ENCODE results near the gene DNAAF8. TPM values are rescaled to one million over a fixed set of nuclear protein-coding genes. Genes with fewer than 3 reads are reported as not detected.

Gene DNAAF8
- total RNA-seq, 1 donor = 1.1 TPM

- peak within 1 kb of the TSS; percentile 99 for H3K4me3 ChIP-seq (ENCODE audit: insufficient read depth, low read length)
- peaks cover 4% of the 10 kb centered on the region for H4K20me1 ChIP-seq (ENCODE audit: insufficient read depth, low read length)
- H3K4me1 ChIP-seq (ENCODE audit: insufficient read depth, low read length) = peaks cover 20% of the 10 kb centered on the region
- peak within 1 kb of the TSS; percentile 99 for H3K4me2 ChIP-seq (ENCODE audit: insufficient read depth, low read length)
- DNase-seq (ENCODE audit: insufficient read length, low spot score, missing footprints) = peak; percentile 99
- H3K27me3 ChIP-seq (ENCODE audit: insufficient read depth, low read length) = no peaks in the 10 kb centered on the region
- H3K36me3 ChIP-seq (ENCODE audit: insufficient read depth, low read length) = peaks cover 27% of the 10 kb centered on the region
- no peak for TF ChIP-seq CTCF (IDR thresholded peaks at IDR 0.05; ENCODE audit: extremely low read depth, low read depth, low read length)
- H3K9me3 ChIP-seq (ENCODE audit: low read depth, low read length) = no peaks in the 10 kb centered on the region
- peaks cover 34% of the 10 kb centered on the region for H3K79me2 ChIP-seq (ENCODE audit: insufficient read depth, low read length)
- peak within 1 kb of the TSS; percentile 89 for H3K27ac ChIP-seq (ENCODE audit: low read depth, low read length)
- H2AFZ ChIP-seq (ENCODE audit: low read length) = peak within 1 kb of the TSS; percentile 97
Measured at GRCh38 chr16:4766875-4767628, 32.7 kb downstream of the DNAAF8 start, which contains the start of gene ZNF500. ZNF500 (minus strand) TSS chr16:4767162; CDS start chr16:4765978, 1,184 bp downstream.

- Histone ChIP-seq H3K27me3 (ENCODE audit: insufficient read depth, low read length) (no peaks in the 10 kb centered on the region), H3K4me2 (ENCODE audit: insufficient read depth, low read length) (peak overlapping the region; percentile 99), H3K4me1 (ENCODE audit: insufficient read depth, low read length) (peaks cover 20% of the 10 kb centered on the region), H3K36me3 (ENCODE audit: insufficient read depth, low read length) (peaks cover 17% of the 10 kb centered on the region), H3K9me3 (ENCODE audit: low read depth, low read length) (no peaks in the 10 kb centered on the region), H4K20me1 (ENCODE audit: insufficient read depth, low read length) (peaks cover 4% of the 10 kb centered on the region), H3K27ac (ENCODE audit: low read depth, low read length) (peak overlapping the region; percentile 89), H2AFZ (ENCODE audit: low read length) (peak overlapping the region; percentile 97), H3K4me3 (ENCODE audit: insufficient read depth, low read length) (peak overlapping the region; percentile 78), H3K79me2 (ENCODE audit: insufficient read depth, low read length) (peaks cover 32% of the 10 kb centered on the region)
- TF ChIP-seq CTCF (IDR thresholded peaks at IDR 0.05; ENCODE audit: extremely low read depth, low read depth, low read length) = no peak
- DNase-seq (ENCODE audit: insufficient read length, low spot score, missing footprints) = no peak
Measured at GRCh38 chr16:4767872-4768548, 33.7 kb downstream of the DNAAF8 start.

DNA sequence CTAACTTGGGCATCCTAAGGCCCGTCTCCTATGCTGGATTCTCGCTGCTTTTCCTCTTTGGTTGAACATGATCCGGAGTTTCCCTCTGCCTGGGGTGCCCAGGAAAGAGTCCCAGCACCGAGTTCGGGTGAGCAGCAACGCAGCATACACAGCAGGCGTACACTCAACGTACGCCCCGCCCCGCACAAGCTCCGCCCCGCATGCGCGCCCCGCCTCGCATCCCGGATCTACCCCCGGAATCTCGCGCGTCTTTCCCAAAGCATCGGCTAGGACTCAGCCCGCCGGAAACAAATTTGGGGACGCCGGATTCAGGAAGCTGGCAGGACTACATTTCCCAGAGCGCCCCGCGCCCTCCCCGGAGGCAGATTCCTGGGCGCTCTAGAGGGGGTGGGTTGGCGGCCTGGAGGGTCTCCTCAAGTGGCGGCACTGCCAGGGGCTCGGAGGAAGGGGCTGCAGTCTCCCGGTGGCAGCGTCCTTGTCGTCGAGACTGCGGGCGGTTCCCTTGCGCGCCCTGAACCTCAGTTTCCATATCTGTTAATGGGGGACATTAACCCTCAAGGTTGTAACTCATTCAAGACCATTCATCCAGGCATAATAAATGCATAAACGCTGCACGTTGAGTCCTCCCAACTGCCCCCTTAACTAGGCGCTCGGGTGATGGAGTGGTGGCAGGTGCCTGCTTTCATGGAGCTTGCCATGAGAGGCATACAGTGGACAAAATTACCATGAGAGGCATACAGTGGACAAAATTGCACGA lies 34.4 kb downstream of the DNAAF8 start:
- Histone ChIP-seq H3K27ac (ENCODE audit: low read depth, low read length) (peak overlapping the region; percentile 89), H3K27me3 (ENCODE audit: insufficient read depth, low read length) (no peaks in the 10 kb centered on the region), H3K4me3 (ENCODE audit: insufficient read depth, low read length) (peak overlapping the region; percentile 78), H3K9me3 (ENCODE audit: low read depth, low read length) (no peaks in the 10 kb centered on the region), H4K20me1 (ENCODE audit: insufficient read depth, low read length) (peaks cover 3% of the 10 kb centered on the region), H3K79me2 (ENCODE audit: insufficient read depth, low read length) (peaks cover 28% of the 10 kb centered on the region), H2AFZ (ENCODE audit: low read length) (peak overlapping the region; percentile 97), H3K4me1 (ENCODE audit: insufficient read depth, low read length) (peaks cover 20% of the 10 kb centered on the region), H3K4me2 (ENCODE audit: insufficient read depth, low read length) (peak overlapping the region; percentile 99), H3K36me3 (ENCODE audit: insufficient read depth, low read length) (peaks cover 11% of the 10 kb centered on the region)
- TF ChIP-seq CTCF (IDR thresholded peaks at IDR 0.05; ENCODE audit: extremely low read depth, low read depth, low read length) = no peak
- DNase-seq (ENCODE audit: insufficient read length, low spot score, missing footprints) = peak; percentile 99
